K562 (cell line): ENCODE measurements around the gene CFD. TPM values are rescaled to one million over a fixed set of nuclear protein-coding genes. Genes with fewer than 3 reads are reported as not detected.

Experiments used
- ATAC-seq: fragments of 200-7000 bp; cut with Tn5 transposase; 3 replicates; pipeline ENCODE4 v1.9.1; 2020; ENCODE audit warnings: moderate library complexity
- BruUV-seq: library from RNA; stranded (reverse); fragments of 400-500 nt; replicated peaks from 2 replicates; lab custom pipeline; 2021; lab: Mats Ljungman, UMichigan
- CTCF ChIA-PET: fragments of 300-600 bp; formaldehyde crosslinking; extraction: SDS; loops from one replicate; lab custom pipeline; 2021; ENCODE audit warnings: low intra/inter-chr PET ratio; lab: Yijun Ruan, JAX
- POLR2A ChIA-PET: fragments of 300-600, 350-650 bp; sonication (Branson Sonifier 250); formaldehyde crosslinking; extraction: SDS; loops from one replicate; lab custom pipeline; 2021; ENCODE audit warnings: antibody characterized with exemption, inconsistent platforms; lab: Yijun Ruan, JAX
- DNase-seq, 4 experiments: peaks; one replicate each; pipeline versions ENCODE4 v3.0.0 to v3.0.0-alpha.2; 2011 to 2018; ENCODE audit warnings: low spot score in 3 of 4, mixed read lengths in 3 of 4; ENCODE audit errors: extremely low read depth in 1 of 4
- FAIRE-seq: peaks from 2 replicates; lab custom pipeline; 2011; peaks lifted over from hg19 to GRCh38; lab: Jason Lieb, UNC
- H2AFZ ChIP-seq: 2 replicates; pipeline ENCODE4 v1.6.0; 2011; ENCODE audit warnings: low read depth, low read length, control low read depth, inconsistent platforms
- H3K27ac ChIP-seq: fragments of 200-600 bp; 3 replicates; pipeline ENCODE4 v1.8.0; 2011; ENCODE audit warnings: low read depth, mild to moderate bottlenecking, control low read depth, inconsistent platforms, low read length, moderate library complexity, mixed read lengths; ENCODE audit errors: extremely low read depth
- H3K27me3 ChIP-seq, 2 experiments: fragments of 300-600 bp in 1 of 2; 2 replicates in 1 of 2; 3 replicates in 1 of 2; pipeline versions ENCODE4 v1.6.0 to v1.8.0; 2011; ENCODE audit warnings: inconsistent platforms in 2 of 2, low read length in 2 of 2, mild to moderate bottlenecking in 1 of 2, mixed read lengths in 1 of 2, moderate library complexity in 1 of 2; ENCODE audit not compliant: control insufficient read depth in 2 of 2, insufficient read depth in 2 of 2
- H3K36me3 ChIP-seq: fragments of 300-600 bp; 3 replicates; pipeline ENCODE4 v1.8.0; 2011; ENCODE audit warnings: mild to moderate bottlenecking, low read length, inconsistent platforms; ENCODE audit not compliant: control insufficient read depth, insufficient read depth
- H3K4me1 ChIP-seq, 2 experiments: fragments of 200-600 bp in 1 of 2; replicated peaks in 1 of 2; 2 replicates in 1 of 2; 3 replicates in 1 of 2; pipeline versions ENCODE4 v1.5.1 to v1.8.0; 2011; ENCODE audit warnings: inconsistent platforms in 2 of 2, low read length in 2 of 2, mild to moderate bottlenecking in 1 of 2, mixed read lengths in 1 of 2, moderate library complexity in 1 of 2; ENCODE audit not compliant: control insufficient read depth in 2 of 2, insufficient read depth in 2 of 2
- H3K4me2 ChIP-seq: 2 replicates; pipeline ENCODE4 v1.6.1; 2011; ENCODE audit warnings: low read length, control low read depth, inconsistent platforms, mixed read lengths; ENCODE audit not compliant: insufficient read depth
- H3K4me3 ChIP-seq: fragments of 200-600 bp; sonication (generic), shearing (Covaris generic); 2 replicates; pipeline ENCODE4 v1.5.1; 2016; ENCODE audit warnings: control low read depth, inconsistent platforms
- H3K79me2 ChIP-seq: fragments of 200-600 bp; 3 replicates; pipeline ENCODE4 v1.8.0; 2011; ENCODE audit warnings: low read length, inconsistent platforms; ENCODE audit not compliant: control insufficient read depth, insufficient read depth
- H3K9ac ChIP-seq, 2 experiments: 2 replicates each; pipeline versions ENCODE4 v1.6.0 to v1.6.1; 2011; ENCODE audit warnings: low read depth in 2 of 2, low read length in 2 of 2, control low read depth in 1 of 2, inconsistent platforms in 1 of 2, mild to moderate bottlenecking in 1 of 2, mixed read lengths in 1 of 2; ENCODE audit not compliant: insufficient read depth in 1 of 2
- H3K9me1 ChIP-seq: one replicate; pipeline ENCODE4 v1.6.0; 2011; ENCODE audit warnings: inconsistent platforms, mild to moderate bottlenecking, low read length, moderate library complexity; ENCODE audit not compliant: control insufficient read depth, insufficient read depth
- H3K9me3 ChIP-seq: replicated peaks from 2 replicates; pipeline ENCODE4 v1.5.1; 2011; ENCODE audit warnings: low read depth, low read length, inconsistent platforms; ENCODE audit not compliant: control insufficient read depth, insufficient read depth
- H4K20me1 ChIP-seq: replicated peaks from 2 replicates; pipeline ENCODE4 v1.6.1; 2011; ENCODE audit warnings: low read length, inconsistent platforms, mixed read lengths; ENCODE audit not compliant: control insufficient read depth, insufficient read depth
- CBFB ChIP-seq: sonication (generic); formaldehyde crosslinking; IDR thresholded peaks from 2 replicates; pipeline ENCODE4 v1.4.0; 2020; ENCODE audit warnings: mild to moderate bottlenecking, missing genetic modification reagents
- NELFE ChIP-seq: IDR thresholded peaks from 2 replicates; pipeline ENCODE4 v1.6.1; 2011; ENCODE audit warnings: mild to moderate bottlenecking; ENCODE audit not compliant: insufficient read depth, insufficient read length
- ZBTB7A ChIP-seq: IDR thresholded peaks from 2 replicates; pipeline ENCODE4 v1.6.1; 2011; ENCODE audit warnings: low read depth, mild to moderate bottlenecking, low read length, moderate library complexity, borderline replicate concordance; ENCODE audit not compliant: control insufficient read depth
- WGBS: fragments of 100-300 bp; shearing (Covaris generic); methylation state at CpG from one replicate; pipeline ENCODE4 v1.1.6; 2016; ENCODE audit warnings: low coverage, mixed read lengths; ENCODE audit not compliant: insufficient coverage; ENCODE audit errors: missing lambda C conversion rate; 5-methylcytosine and 5-hydroxymethylcytosine counted together
- in situ Hi-C: fragments of 300-500 bp; cut with MboI; formaldehyde crosslinking; loops from 4 replicates; pipeline ENCODE4 v1.15.0; 2018; ENCODE audit warnings: inconsistent platforms, mixed read lengths
- intact Hi-C: fragments of 100-400 bp; cut with micrococcal nuclease; formaldehyde crosslinking; loops from 2 replicates; pipeline ENCODE4 v1.14.2; 2022
- polyA plus RNA-seq, 8 experiments: library from polyadenylated mRNA; depleted of rRNA in 4 of 8; stranded (reverse) in 5 of 8; unstranded in 3 of 8; fragments of >200 nt; fragmentation: Nextera tagmentation in 2 of 8; fragmentation: Illumina TruSeq in 1 of 8; extraction: Ambion mirVana in 2 of 8; extraction: Trizol in 1 of 8; gene quantifications; 2 replicates each; pipeline versions ENCODE4 v1.2.1 to v1.2.3, GENCODE V29; 2011 to 2014; ENCODE audit warnings: inconsistent platforms in 1 of 8, missing spikeins in 1 of 8
- total RNA-seq, 7 experiments: library from RNA; depleted of rRNA in 6 of 7; stranded (reverse); fragments of >200 nt in 6 of 7; fragmentation: Illumina TruSeq in 2 of 7; extraction: Trizol in 2 of 7; gene quantifications; 2 replicates each; pipeline versions ENCODE4 v1.2.1 to v1.2.3, GENCODE V29; 2011 to 2021; ENCODE audit warnings: low replicate concordance in 1 of 7
- TF ChIP-seq, protein P1 (sequence below), 3 experiments: fragments of 200-800 bp in 1 of 3; sonication (Bioruptor generic) in 1 of 3; sonication (generic) in 1 of 3; formaldehyde crosslinking in 1 of 3; IDR thresholded peaks; 2 replicates each; pipeline versions ENCODE4 v1.6.1 to v1.8.0; 2016 to 2022; ENCODE audit warnings: mild to moderate bottlenecking in 2 of 3, missing compliant biosample characterization in 2 of 3, missing genetic modification characterization in 2 of 3, missing genetic modification reagents in 1 of 3
- TF ChIP-seq, protein P2 (sequence below): sonication (generic); formaldehyde crosslinking; IDR thresholded peaks from 2 replicates; pipeline ENCODE4 v1.8.1; 2023; ENCODE audit warnings: mild to moderate bottlenecking, missing genetic modification reagents

CFD gene
- total and polyA plus RNA-seq, 9 of the 15 experiments (the other 6 are each of a cell fraction or from before 2014, with no cell fraction given) = 0.52 to 59.4 (median 7.6) TPM

DNA sequence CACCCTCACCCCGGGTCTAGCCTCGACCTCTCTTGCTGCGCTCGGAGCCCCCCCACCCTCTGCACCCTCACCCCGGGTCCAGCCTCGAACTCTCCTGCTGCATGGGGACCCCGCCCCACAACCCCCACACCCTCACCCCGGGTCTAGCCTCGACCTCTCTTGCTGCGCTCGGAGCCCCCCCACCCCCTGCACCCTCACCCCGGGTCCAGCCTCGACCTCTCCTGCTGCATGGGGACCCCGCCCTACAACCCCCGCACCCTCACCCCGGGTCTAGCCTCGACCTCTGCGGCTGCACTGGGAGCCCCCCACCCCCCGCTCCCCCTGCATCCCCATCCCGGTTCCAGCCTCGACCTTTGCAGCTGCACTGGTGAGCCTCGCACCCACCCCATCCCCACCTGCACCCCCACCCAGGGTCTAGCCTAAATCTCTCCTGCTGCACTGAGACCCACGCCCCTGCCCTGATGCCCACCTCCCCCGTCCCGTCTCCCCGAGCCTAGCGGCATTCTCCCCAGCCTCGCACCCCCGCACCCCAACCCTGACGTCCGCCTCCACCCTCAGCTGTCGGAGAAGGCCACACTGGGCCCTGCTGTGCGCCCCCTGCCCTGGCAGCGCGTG, 1.8 kb downstream of the CFD start:
- in situ Hi-C loops (no loop called here), intact Hi-C loops (loop anchor here (5.0 kb wide), 2 partner anchors 121 to 381 kb away; partner anchors contain the start of genes ATP5F1D and WDR18)
- WGBS = 9% methylated on average over 12 of the region's 35 CpGs
- BruUV-seq = no TSS peak
- DNase-seq (no peak), FAIRE-seq (no peak), ATAC-seq (no peak)
- Histone ChIP-seq H3K9ac (peak overlapping the region in 1 of 2 experiments; percentile 90; a peak in 2 of 4 replicates), H3K4me2 (peak overlapping the region; percentile 64; the same call in 1 of the 2 replicates), H4K20me1 (no peaks in the 10 kb centered on the region), H3K9me1 (no peaks in the 10 kb centered on the region), H3K4me3 (peak overlapping the region; percentile 62), H3K27me3 (no peaks in the 10 kb centered on the region), H2AFZ (no peak overlapping the region), H3K36me3 (peaks cover 17% of the 10 kb centered on the region; the same call in 1 of the 3 replicates), H3K27ac (peak overlapping the region; percentile 82; the same call in 2 of the 3 replicates), H3K4me1 (peaks cover 25 to 65% of the 10 kb centered on the region in 2 experiments)
- POLR2A ChIA-PET = interaction anchor here (0.7 to 1.3 kb wide), 2 partner anchors 46 to 160 kb away, joined by 3 to 4 read pairs; partner anchors contain the start of gene RNU6-2
- CTCF ChIA-PET = interaction anchor here (1.0 to 1.5 kb wide), 2 partner anchors 56 to 91 kb away, joined by 6 to 8 read pairs; partner anchors contain the start of gene KISS1R
- TF ChIP-seq CBFB (no peak), NELFE (no peak), ZBTB7A (peak; percentile 73; the same call in 1 of the 2 replicates)
- TF ChIP-seq, protein P1, sequence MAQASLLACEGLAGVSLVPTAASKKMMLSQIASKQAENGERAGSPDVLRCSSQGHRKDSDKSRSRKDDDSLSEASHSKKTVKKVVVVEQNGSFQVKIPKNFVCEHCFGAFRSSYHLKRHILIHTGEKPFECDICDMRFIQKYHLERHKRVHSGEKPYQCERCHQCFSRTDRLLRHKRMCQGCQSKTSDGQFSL (CRISPR knock-in tag; IDR thresholded peaks at IDR 0.05) = no peak
- TF ChIP-seq, protein P1 (tag; IDR thresholded peaks at IDR 0.05) = peak in 1 of 2 experiments; percentile 23; a peak in 1 of 4 replicates
- TF ChIP-seq, protein P2, sequence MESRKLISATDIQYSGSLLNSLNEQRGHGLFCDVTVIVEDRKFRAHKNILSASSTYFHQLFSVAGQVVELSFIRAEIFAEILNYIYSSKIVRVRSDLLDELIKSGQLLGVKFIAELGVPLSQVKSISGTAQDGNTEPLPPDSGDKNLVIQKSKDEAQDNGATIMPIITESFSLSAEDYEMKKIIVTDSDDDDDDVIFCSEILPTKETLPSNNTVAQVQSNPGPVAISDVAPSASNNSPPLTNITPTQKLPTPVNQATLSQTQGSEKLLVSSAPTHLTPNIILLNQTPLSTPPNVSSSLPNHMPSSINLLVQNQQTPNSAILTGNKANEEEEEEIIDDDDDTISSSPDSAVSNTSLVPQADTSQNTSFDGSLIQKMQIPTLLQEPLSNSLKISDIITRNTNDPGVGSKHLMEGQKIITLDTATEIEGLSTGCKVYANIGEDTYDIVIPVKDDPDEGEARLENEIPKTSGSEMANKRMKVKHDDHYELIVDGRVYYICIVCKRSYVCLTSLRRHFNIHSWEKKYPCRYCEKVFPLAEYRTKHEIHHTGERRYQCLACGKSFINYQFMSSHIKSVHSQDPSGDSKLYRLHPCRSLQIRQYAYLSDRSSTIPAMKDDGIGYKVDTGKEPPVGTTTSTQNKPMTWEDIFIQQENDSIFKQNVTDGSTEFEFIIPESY = peak; percentile 70; the same call in 1 of the 2 replicates
- TF ChIP-seq, all 486 proteins: peak for 3
- Histone ChIP-seq H3K79me2 (peaks cover 12% of the 10 kb centered on the region), H3K9me3 (no peaks in the 10 kb centered on the region)
